HG03442 (cell line): Measurements from ENCODE around the gene CD300C.
"Not testable (repeated sequence)": the region's sequence is repeated elsewhere in the genome, so short reads cannot be mapped to it uniquely, and the experiment has no call there.

Experiments
- ATAC-seq: cut with Tn5 transposase; IDR thresholded peaks from one replicate; pipeline ENCODE4 v1.9.1; 2021; ENCODE audit warnings: mild to moderate bottlenecking, moderate library complexity; ENCODE audit not compliant: unreplicated experiment

The CD300C gene

DNA sequence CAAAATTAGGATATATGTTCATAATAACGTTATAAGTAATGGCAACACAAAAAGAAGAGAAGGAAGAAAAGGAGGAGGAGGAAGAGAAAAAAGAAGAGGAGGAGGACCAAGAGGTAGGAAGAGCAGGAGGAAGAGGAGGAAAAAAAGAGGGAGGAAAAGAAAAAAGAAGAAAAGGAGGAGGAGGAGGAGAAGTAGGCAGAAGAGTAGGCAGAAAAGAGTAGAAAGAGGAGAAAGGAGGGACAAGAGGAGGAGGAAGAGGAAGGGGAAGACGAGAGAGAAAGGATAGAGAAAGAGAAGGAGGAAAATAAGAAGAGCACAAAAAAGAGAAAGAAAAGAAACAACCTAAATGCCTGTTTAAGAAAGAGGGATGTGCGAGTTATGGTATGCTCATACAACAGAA lies 9.0 kb downstream of the CD300C start:
- no peak for ATAC-seq

DNA sequence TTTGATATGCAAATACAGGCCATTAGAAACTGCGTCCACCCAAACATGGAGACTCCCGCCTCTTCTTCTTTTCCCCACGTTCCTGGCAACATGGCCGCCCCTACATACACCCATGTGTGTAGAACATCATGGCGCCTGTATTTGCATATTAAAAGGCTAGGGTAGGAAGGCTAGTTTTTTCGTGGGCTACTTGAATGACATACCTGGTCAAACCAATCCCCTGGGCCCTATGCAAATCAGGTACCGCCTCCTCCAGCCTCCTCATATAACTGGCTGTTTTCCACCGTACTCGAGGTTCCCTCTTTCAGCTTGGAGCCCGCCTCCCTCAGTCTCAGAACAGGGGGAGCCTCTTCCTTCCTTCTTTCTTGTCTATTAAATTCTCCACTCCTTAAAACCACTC lies 13.8 kb downstream of the CD300C start:
- ATAC-seq, result no peak

DNA sequence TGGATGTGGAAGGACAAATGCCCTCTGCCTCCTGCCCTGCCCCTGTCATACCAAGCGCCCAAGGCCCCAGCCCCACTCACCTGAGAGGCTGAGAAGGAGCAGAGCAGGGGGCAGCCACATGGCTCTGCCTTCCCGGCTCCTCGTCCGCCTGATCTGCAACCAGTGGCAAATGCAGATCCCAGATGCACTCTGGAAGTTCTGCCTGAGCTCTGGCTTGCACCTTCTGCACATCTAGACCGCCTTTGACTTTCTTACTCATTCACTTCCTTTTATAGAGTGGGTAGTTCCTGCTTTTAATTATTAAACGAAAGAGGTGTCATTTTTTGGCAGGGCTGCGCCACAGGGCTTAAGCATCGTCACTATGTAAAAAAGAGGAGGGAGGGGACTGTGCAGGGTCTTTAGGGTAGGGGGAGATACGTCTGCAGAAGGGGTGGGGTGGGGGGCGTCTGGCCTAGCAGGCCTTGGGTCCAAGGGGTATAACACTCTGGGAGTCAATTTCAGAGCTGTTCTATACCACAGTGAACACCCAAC lies 14.6 kb downstream of the CD300C start, which contains the start of gene CD300LB:
CD300LB (minus strand) TSS at position 245 of the 531 bp plus-strand sequence; CDS start at position 120, 125 bp downstream.
- ATAC-seq, result no peak

DNA sequence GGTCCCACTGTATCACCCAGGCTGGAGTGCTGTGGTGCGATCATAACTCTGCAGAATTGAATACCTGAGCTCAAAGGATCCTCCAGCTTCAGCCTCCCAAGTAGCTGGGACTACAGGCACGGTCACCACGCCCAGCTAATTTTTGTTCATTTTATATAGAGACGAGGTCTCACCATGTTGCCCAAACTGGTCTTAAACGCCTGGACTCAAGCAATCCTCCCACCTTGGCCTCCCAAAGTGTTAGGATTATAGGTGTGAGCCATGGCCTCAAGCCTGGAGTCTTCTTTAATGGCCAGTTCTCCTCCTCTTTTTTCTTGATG lies 15.1 kb downstream of the CD300C start:
- no peak for ATAC-seq

DNA sequence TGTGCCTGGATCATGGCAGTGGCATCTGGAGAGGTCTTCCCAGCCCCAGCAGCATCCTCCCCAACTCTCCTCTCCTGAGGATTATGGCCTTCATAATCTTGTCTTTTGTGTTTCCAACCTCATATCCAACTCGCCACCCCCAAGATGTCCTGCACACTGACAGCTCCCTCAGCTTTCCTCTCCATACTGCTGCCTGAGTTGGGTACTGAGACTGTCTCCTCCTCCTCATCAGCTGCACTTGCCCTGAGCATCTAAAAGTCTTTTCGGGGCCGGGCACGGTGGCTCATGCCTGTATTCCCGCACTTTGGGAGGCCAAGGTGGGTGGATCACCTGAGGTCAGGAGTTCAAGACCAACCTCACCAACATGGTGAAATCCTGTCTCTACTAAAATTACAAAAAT lies 16.7 kb downstream of the CD300C start:
- ATAC-seq, result no peak

DNA sequence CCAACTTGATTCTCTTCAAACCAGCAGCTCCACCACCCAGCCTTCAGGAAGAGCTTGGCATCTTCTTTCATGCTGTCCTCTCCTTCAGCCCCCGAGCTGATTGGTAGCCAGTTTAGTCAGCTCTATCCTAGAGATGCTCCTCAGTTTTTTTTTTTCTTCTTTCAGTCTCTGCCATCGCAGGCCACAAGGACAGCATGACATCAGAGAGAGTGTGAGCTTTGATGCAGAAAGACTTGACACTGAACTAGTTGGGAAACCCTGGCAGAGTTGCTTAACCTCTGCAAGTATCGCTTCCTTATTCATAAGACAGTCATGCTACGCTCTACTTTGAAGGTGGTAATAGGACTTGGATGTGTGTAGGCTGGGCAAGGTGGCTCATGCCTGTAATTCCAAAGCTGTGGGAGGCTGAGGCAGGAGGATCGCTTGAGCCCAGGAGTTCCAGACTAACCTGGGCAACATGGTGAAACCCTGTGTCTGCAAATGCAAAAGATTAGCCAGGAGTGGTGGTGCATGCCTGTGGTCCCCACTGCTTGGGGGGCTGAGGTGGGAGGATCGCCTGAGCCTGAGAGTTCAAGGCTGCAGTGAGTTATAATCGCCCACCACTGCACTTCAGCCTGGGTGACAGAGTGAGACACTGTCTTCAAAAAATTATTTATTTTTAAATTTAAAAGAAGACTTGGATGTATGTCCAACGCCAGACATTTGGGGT lies 17.3 kb downstream of the CD300C start:
- peak; percentile 77 for ATAC-seq

DNA sequence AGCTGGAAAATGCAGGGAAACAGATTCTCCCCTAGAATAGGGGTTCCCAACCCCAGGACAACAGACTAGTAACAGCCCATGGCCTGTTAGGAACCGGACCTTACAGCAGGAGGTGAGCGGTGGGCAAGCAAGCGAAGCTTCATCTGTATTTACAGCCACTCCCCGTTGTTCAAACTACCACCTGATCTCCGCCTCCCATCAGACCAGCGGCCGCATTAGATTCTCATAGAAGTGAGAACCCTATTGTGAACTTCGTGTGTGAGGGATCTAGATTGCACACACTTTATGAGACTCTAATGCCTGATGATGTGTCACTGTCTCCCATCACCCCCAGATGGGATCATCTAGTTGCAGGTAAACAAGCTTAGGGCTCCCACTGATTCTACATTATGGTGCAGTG lies 18.2 kb downstream of the CD300C start:
- no peak for ATAC-seq

DNA sequence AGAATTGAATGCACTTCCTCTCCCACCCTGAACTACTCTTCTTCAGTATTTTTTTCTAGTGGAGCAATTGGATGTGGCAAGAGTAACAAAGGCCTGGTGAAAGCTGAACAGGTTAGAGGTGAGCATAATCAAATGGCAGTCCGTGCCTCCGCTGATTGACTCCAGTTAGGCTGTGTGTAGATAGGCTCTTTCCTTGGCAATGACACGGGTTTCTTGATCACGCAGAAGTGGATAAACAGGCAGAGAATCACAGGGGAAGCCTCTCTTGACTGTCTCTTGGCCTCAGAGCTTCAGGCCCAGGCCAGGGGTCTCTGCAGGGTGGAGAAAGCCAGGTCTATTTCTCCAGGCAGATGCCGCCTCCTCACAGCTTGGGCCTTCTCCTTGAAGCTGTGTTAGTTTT lies 18.8 kb downstream of the CD300C start:
- no peak for ATAC-seq

DNA sequence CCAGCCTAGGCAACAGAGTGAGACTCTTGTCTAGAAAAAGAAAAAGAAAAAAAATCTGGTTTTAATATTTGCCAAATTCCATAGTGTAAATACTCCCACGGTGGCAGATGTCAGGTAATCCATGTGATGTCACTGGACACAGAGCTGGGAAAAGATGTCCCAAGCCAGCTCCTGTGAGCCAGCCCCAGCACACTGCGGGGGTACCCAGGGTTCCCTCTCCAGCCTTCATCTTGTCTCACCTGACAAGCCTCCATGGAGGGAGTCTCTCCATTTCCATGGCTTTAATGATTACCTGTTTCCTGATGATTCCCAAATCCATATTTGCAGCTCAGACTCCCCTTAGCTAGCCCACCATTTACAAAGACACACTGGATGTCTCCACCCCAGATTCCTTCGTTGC lies 19.2 kb downstream of the CD300C start:
- ATAC-seq, result no peak

DNA sequence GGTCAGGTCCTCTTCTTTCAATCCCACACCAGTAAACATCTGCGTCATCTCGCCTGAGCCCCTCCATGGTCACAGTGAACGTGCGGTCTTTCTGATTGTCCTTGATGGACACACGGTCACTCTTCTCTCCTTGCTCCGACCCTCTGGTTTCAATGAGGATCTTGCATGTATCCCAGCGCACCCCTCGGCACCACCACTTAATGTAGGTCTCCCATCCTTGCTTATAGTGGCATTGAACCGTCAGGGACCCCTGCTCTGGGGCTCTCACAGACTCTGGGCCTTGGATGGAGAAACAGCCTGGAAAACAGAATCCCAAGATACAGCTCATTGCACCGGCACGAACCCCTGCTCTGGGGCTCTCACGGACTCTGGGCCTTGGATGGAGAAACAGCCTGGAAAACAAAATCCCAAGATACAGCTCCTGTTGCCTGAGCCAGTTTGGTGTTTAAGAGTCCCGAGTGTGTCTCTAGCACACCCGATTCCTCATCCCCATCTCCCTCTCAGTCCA lies 20.1 kb downstream of the CD300C start:
- no peak for ATAC-seq

DNA sequence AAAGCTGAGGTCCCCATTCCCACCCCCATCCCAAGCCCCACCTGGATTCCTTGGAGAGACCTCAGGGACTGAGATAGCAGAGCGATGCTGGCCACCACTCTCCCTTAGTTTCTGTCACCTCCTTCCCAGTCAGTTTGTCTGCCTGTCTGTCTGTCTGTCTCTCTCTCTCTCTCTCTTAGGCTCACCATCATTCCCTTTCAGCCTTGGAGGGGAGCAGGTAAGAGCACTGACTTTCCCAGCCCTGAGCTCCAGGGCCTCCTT lies 20.5 kb downstream of the CD300C start:
- ATAC-seq, result no peak

DNA sequence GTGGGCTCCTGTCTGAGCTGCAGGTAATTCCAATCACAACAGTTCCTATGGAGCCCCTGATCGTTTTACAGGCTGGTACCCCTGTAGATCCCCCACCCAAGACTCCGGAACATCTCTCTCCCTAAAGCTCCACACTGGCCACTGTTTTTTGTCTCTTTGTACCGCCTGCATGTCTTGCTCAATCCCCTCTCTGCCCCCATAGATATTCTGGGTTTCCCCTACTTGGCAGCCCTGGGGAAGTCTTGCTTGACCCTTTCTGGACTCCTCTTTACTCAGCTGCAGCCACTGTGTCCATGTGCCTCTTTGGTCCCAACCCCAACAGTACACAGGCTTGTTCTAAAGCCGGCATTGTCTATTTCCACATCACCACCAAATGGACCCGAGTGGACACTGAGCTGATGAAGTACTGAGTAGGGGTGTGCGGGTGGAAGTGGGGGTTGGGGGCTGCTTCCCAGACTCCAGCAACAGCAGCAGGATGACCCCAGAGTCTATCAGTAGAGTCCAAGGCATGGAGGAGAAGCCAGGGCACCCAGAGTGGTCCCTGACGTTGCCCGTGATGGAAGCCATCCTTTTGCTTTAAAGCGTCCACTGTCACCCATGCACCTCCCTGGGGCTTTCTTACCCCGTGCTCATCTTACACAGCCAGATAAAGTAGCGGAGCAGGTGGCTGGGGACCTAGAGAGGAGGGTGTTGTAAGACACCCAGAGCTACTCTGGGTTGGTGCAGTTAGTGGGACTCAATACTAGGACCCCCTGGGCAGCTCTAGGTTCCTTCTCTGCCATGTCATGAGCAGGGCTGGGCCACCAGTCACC lies 21.1 kb downstream of the CD300C start:
- ATAC-seq, result no peak

DNA sequence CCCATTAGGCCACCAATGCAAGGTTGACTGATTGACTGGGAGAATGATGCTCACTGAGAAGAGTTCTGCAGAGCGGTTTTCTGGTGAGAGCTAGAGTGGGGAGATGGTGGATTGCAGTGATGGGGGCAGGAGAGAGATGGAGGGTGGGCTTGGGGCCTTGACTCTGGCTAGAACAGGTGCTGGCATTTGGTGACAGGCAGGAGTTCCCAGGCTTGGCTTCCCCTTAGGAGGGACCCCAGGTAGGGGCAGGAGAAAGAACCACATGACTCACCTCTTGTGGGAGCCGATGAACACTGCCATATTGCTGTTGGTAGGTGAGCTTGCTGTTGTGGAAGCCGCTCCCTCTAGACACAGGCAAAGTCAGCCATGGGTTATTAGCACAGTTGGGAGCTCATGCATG lies 22.6 kb downstream of the CD300C start:
- no peak for ATAC-seq

DNA sequence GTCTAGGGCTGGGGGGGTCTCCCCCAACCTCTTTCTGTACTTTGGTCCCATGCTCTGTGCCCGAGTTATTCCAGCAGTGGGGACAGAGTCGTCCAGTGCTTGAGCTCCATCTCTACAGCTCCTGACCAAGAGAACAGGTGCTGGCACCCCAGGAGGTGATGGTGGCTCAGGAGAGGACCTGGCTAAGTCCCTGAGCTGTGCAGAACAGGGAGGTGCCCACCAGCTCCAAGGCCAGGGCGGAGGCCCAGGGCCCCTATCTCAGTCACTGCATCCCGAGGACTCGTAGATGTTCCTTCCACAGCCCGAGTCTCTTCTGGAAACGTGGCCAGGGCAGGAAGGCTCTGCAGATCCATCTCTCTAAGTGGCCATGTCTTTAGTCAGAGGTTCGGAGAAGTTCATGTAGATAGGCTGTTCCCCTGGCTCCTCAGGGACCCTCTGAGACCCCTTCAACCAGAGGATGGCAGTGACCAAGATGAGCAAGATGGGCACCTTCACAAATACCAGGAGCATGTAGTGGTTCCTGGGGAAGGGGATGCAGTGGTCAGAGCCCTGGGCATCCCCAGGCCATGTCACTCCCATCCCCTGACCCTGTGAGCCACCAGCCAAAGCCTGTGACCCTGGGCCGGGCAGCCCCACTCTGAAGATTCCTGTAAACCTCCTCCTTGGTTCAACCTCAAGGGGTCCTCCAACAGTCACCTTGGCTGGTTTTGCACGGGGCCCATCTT lies 23.4 kb downstream of the CD300C start:
- no peak for ATAC-seq

DNA sequence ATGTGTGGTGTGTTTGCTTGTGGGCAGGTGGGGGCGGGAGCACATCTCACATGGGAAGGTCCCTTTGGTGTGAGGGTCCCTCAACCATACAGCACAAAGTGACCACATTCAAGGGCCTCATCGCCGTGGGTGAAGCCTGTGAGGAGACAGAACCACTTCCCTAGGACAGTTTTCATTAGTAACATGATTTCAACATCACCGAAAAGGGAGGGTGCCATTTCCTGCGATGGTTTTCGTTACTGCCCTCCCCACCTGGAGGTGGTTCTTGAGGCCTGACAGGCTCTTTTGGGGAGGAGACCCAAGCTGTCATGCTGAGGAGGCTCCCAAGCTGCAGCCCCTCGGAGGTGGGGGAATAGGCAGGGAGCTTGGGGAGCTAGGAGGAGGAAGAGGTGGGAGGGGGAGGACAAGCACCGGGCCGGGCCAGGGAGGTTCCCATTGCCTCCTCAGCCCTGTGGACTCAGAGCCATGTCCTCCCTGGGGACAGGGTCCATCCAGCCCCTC lies 24.2 kb downstream of the CD300C start:
- no peak for ATAC-seq

DNA sequence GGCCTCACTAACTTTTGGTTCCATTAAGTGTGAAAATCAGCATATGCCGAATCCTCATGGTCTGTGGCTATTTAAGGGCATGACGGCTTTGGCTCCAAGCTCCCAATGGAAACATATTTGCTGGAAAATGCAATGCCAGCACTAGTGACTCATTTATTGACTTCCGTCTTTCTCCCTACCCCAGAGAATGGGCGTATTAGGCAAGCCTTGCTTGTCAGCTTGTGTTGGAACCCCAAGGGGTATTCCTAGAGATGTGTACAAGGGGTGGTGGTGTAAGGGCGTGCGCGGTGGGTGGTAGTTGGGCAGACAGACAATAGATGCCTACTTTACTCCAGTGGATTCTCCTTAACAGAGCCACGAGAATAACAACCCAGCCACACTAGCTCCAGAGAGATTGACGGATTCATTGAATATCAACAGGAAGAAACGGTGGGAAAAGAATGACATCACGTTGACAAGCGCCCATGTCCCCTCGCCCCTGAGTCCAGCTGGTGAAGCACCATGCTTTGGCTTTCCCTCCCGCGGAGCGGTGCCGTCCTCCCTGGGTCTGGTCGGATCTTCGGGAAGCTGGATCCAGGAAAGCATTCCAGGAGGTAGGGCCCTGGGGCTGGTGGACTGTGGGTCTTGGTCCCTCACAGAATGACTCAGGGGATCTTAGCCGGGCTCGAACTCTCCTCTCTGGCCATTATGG lies 25.0 kb downstream of the CD300C start:
- ATAC-seq, result no peak

DNA sequence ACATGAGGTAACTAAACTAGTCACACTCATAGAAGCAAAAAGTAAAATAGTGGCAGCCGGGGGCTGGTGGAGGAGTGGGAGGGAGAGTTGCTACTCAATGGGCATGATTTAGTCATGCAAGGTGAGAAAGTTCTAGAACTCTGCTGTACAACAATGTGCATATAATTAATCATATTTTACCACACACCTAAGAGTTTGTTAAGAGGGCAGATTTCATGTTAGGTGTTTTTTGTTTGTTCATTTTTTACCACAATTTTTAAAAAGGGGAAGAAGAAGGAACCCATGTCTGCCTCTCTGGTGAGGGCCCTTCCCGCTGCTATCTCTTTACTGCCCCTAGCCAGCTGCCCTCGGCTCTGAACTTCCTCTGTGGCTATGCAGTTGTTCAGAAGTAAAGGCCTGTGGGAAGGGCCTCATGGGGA lies 25.9 kb downstream of the CD300C start:
- no peak for ATAC-seq

DNA sequence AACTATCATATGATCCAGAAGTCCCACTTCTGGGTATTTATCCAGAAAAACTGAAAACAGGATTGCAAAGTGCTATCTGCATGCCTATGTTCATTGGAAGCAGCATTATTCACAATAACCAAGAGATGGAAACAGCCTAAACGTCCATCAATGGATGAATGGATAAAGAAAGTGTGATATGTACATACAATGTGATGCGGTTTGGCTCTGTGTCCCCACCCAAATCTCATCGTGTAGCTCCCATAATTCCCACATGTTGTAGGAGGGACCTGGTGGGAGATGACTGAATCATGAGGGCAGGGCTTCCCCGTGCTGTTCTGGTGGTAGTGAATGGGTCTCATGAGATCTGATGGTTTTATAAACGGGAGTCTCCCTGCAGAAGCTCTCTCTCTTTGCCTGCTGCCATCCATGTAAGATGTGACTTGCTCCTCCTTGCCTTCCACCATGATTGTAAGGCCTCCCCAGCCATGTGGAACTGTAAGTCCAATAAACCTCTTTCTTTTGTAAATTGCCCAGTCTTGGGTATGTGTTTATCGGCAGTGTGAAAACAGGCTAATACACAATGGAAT lies 27.4 kb downstream of the CD300C start:
- not testable (repeated sequence) for ATAC-seq

DNA sequence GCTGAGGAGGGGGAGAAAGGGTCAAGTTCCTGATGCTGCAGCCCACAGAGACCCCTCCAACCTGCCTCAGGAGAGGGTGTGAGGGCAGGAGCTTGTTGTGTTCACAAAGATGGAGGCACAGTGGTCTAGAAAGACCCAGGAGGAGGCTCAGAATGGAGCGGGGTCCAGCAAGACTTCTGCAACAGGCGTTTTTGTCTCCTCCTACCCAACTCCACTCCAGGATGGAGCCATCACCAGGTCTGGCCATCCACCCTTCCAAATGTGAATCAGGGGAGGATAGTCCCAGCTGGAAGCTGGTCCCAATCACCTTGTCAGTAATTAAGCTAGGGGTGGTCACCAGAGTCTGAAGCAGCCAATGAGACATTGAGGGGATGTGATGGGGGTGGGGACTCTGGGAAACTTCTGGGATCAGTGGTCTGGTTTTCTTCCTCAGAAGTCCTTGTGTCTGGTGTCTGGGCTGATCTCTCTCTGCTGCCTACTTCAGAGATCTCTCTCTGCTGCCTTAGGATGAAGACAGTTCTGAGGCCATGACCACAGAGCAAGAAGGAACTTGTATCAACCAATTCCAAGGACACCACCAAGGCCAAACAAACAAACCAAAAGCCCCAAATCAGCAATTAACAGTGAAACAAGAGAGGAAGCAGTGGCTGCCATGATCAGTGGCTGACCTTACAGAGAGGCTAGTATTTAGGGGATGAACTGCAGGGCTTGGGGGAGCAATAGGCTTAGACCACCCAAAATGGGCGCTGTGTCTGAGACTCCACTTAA lies 29.2 kb downstream of the CD300C start:
- no peak for ATAC-seq

DNA sequence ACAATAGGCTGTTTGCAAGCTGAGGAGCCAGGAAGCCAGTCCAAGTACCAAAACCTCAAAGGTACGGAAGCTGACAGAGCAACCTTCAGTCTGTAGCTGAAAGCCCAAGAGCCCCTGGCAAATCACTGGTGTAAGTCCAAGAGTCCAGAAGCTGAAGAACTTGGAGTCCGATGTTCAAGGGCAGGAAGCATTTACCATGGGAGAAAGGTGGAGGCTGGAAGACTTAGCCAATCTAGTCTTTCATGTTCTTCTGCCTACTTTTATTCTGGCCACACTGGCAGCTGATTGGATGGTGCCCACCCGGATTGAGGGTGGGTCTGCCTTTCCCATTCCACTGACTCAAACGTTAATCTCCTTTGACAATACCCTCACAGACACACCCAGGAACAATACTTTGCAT lies 30.0 kb downstream of the CD300C start:
- ATAC-seq, result no peak
